Measurements from ENCODE around the gene PHEX.

DNA sequence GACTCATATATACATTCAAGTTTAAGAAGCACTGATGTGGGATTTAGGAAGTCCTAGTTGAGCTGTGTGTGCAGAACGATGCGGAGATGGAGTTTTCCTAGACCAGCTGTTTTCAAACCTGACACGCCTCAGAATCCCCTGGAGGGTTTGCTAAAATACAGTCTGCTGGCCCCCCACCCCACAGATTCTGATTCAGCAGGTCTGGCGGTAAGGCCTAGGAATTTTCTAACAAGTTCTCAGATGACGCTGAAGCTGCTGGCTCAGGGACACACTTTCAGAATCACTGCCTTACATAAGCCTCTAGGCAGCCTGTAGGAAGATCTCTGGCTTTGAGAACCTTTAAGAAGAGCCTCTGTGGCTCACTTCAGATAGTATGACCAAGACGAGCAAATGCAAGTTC, 73.1 kb downstream of the PHEX start:
- TF ChIP-seq, protein P1, sequence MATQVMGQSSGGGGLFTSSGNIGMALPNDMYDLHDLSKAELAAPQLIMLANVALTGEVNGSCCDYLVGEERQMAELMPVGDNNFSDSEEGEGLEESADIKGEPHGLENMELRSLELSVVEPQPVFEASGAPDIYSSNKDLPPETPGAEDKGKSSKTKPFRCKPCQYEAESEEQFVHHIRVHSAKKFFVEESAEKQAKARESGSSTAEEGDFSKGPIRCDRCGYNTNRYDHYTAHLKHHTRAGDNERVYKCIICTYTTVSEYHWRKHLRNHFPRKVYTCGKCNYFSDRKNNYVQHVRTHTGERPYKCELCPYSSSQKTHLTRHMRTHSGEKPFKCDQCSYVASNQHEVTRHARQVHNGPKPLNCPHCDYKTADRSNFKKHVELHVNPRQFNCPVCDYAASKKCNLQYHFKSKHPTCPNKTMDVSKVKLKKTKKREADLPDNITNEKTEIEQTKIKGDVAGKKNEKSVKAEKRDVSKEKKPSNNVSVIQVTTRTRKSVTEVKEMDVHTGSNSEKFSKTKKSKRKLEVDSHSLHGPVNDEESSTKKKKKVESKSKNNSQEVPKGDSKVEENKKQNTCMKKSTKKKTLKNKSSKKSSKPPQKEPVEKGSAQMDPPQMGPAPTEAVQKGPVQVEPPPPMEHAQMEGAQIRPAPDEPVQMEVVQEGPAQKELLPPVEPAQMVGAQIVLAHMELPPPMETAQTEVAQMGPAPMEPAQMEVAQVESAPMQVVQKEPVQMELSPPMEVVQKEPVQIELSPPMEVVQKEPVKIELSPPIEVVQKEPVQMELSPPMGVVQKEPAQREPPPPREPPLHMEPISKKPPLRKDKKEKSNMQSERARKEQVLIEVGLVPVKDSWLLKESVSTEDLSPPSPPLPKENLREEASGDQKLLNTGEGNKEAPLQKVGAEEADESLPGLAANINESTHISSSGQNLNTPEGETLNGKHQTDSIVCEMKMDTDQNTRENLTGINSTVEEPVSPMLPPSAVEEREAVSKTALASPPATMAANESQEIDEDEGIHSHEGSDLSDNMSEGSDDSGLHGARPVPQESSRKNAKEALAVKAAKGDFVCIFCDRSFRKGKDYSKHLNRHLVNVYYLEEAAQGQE (IDR thresholded peaks at IDR 0.05; ENCODE audit: insufficient read depth in 1 of 2, low read depth in 2 of 2, low read length in 2 of 2): no peak
- TF ChIP-seq POLR2AphosphoS5 (IDR thresholded peaks at IDR 0.05; ENCODE audit: low read depth, low read length) (no peak), TAF1 (IDR thresholded peaks at IDR 0.05; ENCODE audit: borderline replicate concordance, insufficient read depth, low read length) (no peak)
